Bronchus fibroblast of lung (primary cell): ENCODE results near the gene C1QB. TPM values are rescaled to one million over a fixed set of nuclear protein-coding genes. Genes with fewer than 3 reads are reported as not detected.

ENCODE experiments used
- total RNA-seq: library from RNA; depleted of rRNA; stranded (reverse); fragments of >200 nt; gene quantifications from 2 replicates; pipeline ENCODE4 v1.2.3, GENCODE V29; 2015

The C1QB gene
- total RNA-seq = not detected in 2 replicates

GRCh38 chr1:22652881-22653316 is at the start of gene C1QB:
TSS of gene C1QB (plus strand) at chr1:22653236. CDS start at chr1:22659463, 6,227 bp downstream.

DNA sequence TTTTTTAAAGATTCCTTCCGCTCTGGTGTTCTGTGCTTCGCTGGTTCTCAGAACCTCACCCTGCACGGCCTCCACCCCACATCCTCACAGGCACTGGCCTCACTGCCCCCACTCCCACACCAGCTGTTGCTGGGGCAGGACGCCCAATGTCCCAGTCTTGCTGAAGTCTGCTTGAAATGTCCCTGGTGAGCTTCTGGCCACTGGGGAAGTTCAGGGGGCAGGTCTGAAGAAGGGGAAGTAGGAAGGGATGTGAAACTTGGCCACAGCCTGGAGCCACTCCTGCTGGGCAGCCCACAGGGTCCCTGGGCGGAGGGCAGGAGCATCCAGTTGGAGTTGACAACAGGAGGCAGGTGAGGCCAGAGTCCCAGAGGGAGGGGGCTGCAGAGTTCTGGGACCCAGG is 16.7 kb upstream of the C1QB start, which contains the start of gene C1QA:
Gene C1QA, plus strand, starts transcription at position 276 of the 400 bp plus-strand sequence. CDS start 989 bp downstream, outside the sequence.

GRCh38 chr1:22643381-22643780 is 9.7 kb upstream of the C1QB start, which contains the start of gene C1QC:
TSS of gene C1QC (plus strand) at chr1:22643633. CDS start at chr1:22644024, 391 bp downstream.

GRCh38 chr1:22710701-22711049 is 57.6 kb downstream of the C1QB start, which contains the start of gene EPHB2:
TSS of gene EPHB2 (plus strand) at chr1:22710839. CDS start at chr1:22710983, 144 bp downstream.

Other genes with a start within 250 kb of the C1QB start
- 6.2 and 6.7 TPM in 2 replicates for gene ZBTB40, start 201.4 kb upstream of the C1QB start, total RNA-seq
- not detected in 2 replicates for gene EPHA8, start 89.7 kb upstream of the C1QB start, total RNA-seq
- not detected in 2 replicates for gene C1QA, start 16.6 kb upstream of the C1QB start, total RNA-seq
- not detected in 2 replicates for gene C1QC, start 9.6 kb upstream of the C1QB start, total RNA-seq
- 12.4 and 14.1 TPM in 2 replicates for gene EPHB2, start 57.6 kb downstream of the C1QB start, total RNA-seq